GM12892 (cell line): Measurements from ENCODE around the gene TMEM232.

ENCODE experiments used
- POLR2AphosphoS5 ChIP-seq: IDR thresholded peaks from 2 replicates; pipeline ENCODE4 v1.6.1; 2011; ENCODE audit warnings: low read depth, low read length, control low read depth
- TAF1 ChIP-seq: IDR thresholded peaks from 2 replicates; pipeline ENCODE4 v1.6.1; 2011; ENCODE audit warnings: low read depth, mild to moderate bottlenecking, control low read depth, low read length, borderline replicate concordance

GRCh38 chr5:110496276-110496675 is 230.2 kb downstream of the TMEM232 start:
- TF ChIP-seq POLR2AphosphoS5 (no peak), TAF1 (no peak)
